Naive thymus-derived CD4-positive, alpha-beta T cell (primary cell): ENCODE measurements around the gene STK17A. TPM values are rescaled to one million over a fixed set of nuclear protein-coding genes. Genes with fewer than 3 reads are reported as not detected.

ENCODE experiments used
- ATAC-seq: fragments of 150-1000 bp; cut with Tn5 transposase; 2 replicates; pipeline ENCODE4 v1.10.0; 2021; ENCODE audit warnings: mild to moderate bottlenecking, moderate library complexity
- CTCF ChIA-PET: fragments of 350-600 bp; sonication (Branson Sonifier 250); formaldehyde crosslinking; loops from one replicate; lab custom pipeline; 2021; ENCODE audit warnings: antibody characterized with exemption; lab: Charles Lee
- POLR2A ChIA-PET: fragments of 350-600 bp; sonication (Branson Sonifier 250); formaldehyde crosslinking; loops from one replicate; lab custom pipeline; 2021; ENCODE audit warnings: antibody characterized with exemption, inconsistent platforms; lab: Charles Lee
- DNase-seq, 9 donors: peaks; one replicate each; pipeline versions ENCODE4 v3.0.0 to v3.0.0-alpha.2; 2020 to 2022; ENCODE audit warnings: mixed read lengths in 1 of 9
- H3K27ac ChIP-seq: one replicate; pipeline ENCODE4 v1.7.0; 2013; ENCODE audit warnings: mild to moderate bottlenecking, low read depth, low read length, moderate library complexity
- H3K27me3 ChIP-seq, 2 donors: one replicate each; pipeline ENCODE4 v1.7.0; 2013; ENCODE audit warnings: low read length in 2 of 2, mild to moderate bottlenecking in 2 of 2, moderate library complexity in 2 of 2; ENCODE audit not compliant: control insufficient read depth in 2 of 2, insufficient read depth in 2 of 2
- H3K36me3 ChIP-seq, 3 experiments: 1 replicate in 2 of 3; 2 replicates in 1 of 3; pipeline ENCODE4 v1.7.0; 2013; ENCODE audit warnings: low read length in 3 of 3, mild to moderate bottlenecking in 3 of 3, moderate library complexity in 1 of 3; ENCODE audit not compliant: insufficient read depth in 3 of 3, control insufficient read depth in 2 of 3
- H3K4me1 ChIP-seq, 2 donors: one replicate each; pipeline ENCODE4 v1.7.0; 2013; ENCODE audit warnings: low read length in 2 of 2, mild to moderate bottlenecking in 2 of 2, moderate library complexity in 1 of 2; ENCODE audit not compliant: control insufficient read depth in 2 of 2, insufficient read depth in 2 of 2
- H3K4me3 ChIP-seq: 2 replicates; pipeline ENCODE4 v1.7.0; 2013; ENCODE audit warnings: mild to moderate bottlenecking, low read length
- H3K9me3 ChIP-seq, 3 experiments: 1 replicate in 2 of 3; 2 replicates in 1 of 3; pipeline ENCODE4 v1.7.0; 2013; ENCODE audit warnings: low read length in 3 of 3; ENCODE audit not compliant: control insufficient read depth in 2 of 3
- H3K27ac Mint-ChIP-seq, 9 donors: one replicate each; pipeline ENCODE4 v1.8.0; 2020 to 2022; ENCODE audit warnings: mixed read lengths in 9 of 9, mild to moderate bottlenecking in 8 of 9, moderate library complexity in 5 of 9, inconsistent platforms in 2 of 9
- H3K27me3 Mint-ChIP-seq, 5 donors: one replicate each; pipeline ENCODE4 v1.8.0; 2021 to 2022; ENCODE audit warnings: mixed read lengths in 5 of 5, mild to moderate bottlenecking in 1 of 5
- H3K36me3 Mint-ChIP-seq, 5 donors: one replicate each; pipeline ENCODE4 v1.8.0; 2020 to 2022; ENCODE audit warnings: mixed read lengths in 5 of 5, mild to moderate bottlenecking in 3 of 5, inconsistent platforms in 1 of 5
- H3K4me1 Mint-ChIP-seq, 7 donors: one replicate each; pipeline ENCODE4 v1.8.0; 2020 to 2022; ENCODE audit warnings: mixed read lengths in 7 of 7, mild to moderate bottlenecking in 3 of 7, inconsistent platforms in 1 of 7
- H3K4me3 Mint-ChIP-seq, 10 donors: one replicate each; pipeline ENCODE4 v1.8.0; 2020 to 2022; ENCODE audit warnings: mild to moderate bottlenecking in 10 of 10, mixed read lengths in 10 of 10, moderate library complexity in 6 of 10, inconsistent platforms in 2 of 10
- H3K9me3 Mint-ChIP-seq, 11 donors: one replicate each; pipeline ENCODE4 v1.8.0; 2020 to 2022; ENCODE audit warnings: mixed read lengths in 11 of 11, mild to moderate bottlenecking in 4 of 11, inconsistent platforms in 1 of 11, moderate library complexity in 1 of 11
- intact Hi-C, 2 donors: fragments of 100-400 bp; cut with micrococcal nuclease; formaldehyde crosslinking; loops; one replicate each; pipeline ENCODE4 v1.15.1; 2023
- polyA plus RNA-seq, 2 donors: library from polyadenylated mRNA; unstranded; fragments of 300-500 nt; fragmentation: Illumina TruSeq; gene quantifications; one replicate each; pipeline ENCODE4 v1.2.3, GENCODE V29; 2021
- total RNA-seq, 6 experiments: library from RNA in 5 of 6; stranded (reverse) in 5 of 6; gene quantifications; 1 replicate in 5 of 6; 2 replicates in 1 of 6; pipeline ENCODE4 v1.2.3 and lab custom pipeline; 2021 to 2026

STK17A gene
- total and polyA plus RNA-seq, 7 experiments from 2014 or later, result 71.3 to 292 (median 123) TPM

DNA sequence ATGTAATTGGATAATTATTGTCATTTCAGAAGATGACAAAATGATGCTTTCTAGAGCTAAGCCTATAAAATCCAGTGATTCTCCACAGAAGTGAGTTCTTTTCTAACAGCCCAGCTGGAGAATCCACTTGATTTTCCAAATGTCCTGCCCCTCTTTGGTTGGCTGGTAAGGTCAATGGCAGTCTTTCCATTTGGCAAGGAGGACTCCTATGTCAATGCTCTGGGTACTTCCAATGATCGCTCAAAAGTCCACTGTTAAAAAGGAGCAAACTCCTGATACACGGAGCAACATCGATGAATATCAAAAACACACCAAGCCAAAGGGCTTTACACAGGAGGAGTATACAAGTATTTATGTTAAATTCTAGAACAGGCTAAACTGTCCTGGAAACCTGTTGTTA is 57.8 kb downstream of the STK17A start:
- peak overlapping the region in 7 of 9 donors; percentile 90 to 100 (median 93) for H3K27ac Mint-ChIP-seq
- ATAC-seq (no peak), DNase-seq (no peak)
- peaks cover 13 to 68% (median 58%) of the 10 kb centered on the region in 5 donors for H3K36me3 Mint-ChIP-seq
- H3K36me3 ChIP-seq, result peaks cover 0 to 33% (median 29%) of the 10 kb centered on the region in 3 experiments
- no peaks in the 10 kb centered on the region for H3K9me3 ChIP-seq
- peak overlapping the region; percentile 59 for H3K27ac ChIP-seq
- peaks cover 76 to 86% of the 10 kb centered on the region in 2 donors for H3K4me1 ChIP-seq
- H3K4me3 Mint-ChIP-seq, result peak overlapping the region in 6 of 10 donors; percentile 9 to 71 (median 24)
- H3K27me3 Mint-ChIP-seq, result no peaks in the 10 kb centered on the region
- ChIA-PET POLR2A (interaction anchor here (1.0 to 15.9 kb wide), 7 partner anchors 7 to 56 kb away, joined by 3 to 210 read pairs (median 4); no protein-coding TSS in a partner anchor), CTCF (interaction anchor here (1.3 to 4.9 kb wide), 3 partner anchors 8 to 59 kb away, joined by 4 to 32 read pairs (median 5); partner anchors contain the start of gene STK17A)
- no peak overlapping the region for H3K4me3 ChIP-seq
- H3K9me3 Mint-ChIP-seq, result peaks cover 0 to 6% (median 0%) of the 10 kb centered on the region in 11 donors
- intact Hi-C loops, result loop anchor here in 1 of 2 donors (1.0 kb wide), 1 partner anchor 8 kb away; no protein-coding TSS in a partner anchor
- peaks cover 52 to 100% (median 97%) of the 10 kb centered on the region in 7 donors for H3K4me1 Mint-ChIP-seq
- no peaks in the 10 kb centered on the region for H3K27me3 ChIP-seq

DNA sequence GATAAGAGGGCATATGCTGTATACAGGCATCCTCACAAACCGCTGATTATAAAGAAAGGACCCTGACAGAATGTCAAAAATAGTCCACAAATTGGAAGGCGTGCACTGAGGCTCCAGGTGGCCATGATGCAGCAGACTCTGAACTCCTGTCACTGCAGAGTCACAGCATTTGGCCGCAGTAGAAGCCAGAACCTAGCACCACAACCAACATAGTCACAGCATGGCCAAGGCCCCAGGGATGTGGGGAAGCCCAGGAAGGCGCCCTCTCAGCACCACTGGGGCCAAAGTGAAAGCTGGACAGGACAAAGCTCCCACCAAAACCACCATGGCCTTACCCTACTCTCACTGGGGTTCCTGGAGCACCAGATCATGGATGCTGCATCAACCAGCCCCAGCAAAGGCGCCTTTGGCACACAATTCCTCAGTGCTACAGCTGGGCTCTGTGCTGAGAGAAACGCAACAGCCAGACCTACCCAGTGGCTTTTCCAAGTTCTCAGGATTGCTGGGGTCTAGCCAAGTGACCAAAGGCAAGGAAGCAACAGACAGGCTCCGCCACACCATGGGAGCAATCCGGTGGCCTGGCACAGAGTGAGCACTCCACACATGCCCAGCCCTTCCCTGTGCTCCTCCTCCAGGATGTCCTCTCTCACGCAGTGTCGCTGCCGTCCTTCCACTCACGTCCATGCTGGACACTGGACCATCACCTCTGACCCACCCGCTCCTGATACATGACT is 60.2 kb downstream of the STK17A start:
- peaks cover 0 to 33% (median 22%) of the 10 kb centered on the region in 3 experiments for H3K36me3 ChIP-seq
- Mint-ChIP-seq H3K36me3 (peaks cover 9 to 64% (median 53%) of the 10 kb centered on the region in 5 donors), H3K27me3 (no peaks in the 10 kb centered on the region), H3K4me1 (peaks cover 60 to 100% (median 97%) of the 10 kb centered on the region in 7 donors), H3K4me3 (peak overlapping the region; percentile 4 to 91 (median 66)), H3K27ac (peak overlapping the region in 8 of 9 donors; percentile 67 to 100 (median 93)), H3K9me3 (peaks cover 0 to 6% (median 0%) of the 10 kb centered on the region in 11 donors)
- no peaks in the 10 kb centered on the region for H3K27me3 ChIP-seq
- peaks cover 79 to 86% of the 10 kb centered on the region in 2 donors for H3K4me1 ChIP-seq
- intact Hi-C loops, result no loop called here
- ATAC-seq, result peak; percentile 31
- ChIA-PET CTCF (interaction anchor here (0.6 to 1.6 kb wide), 3 partner anchors 40 to 60 kb away, joined by 3 to 5 read pairs (median 3); partner anchors contain the start of gene STK17A), POLR2A (interaction anchor here (3.4 to 12.4 kb wide), 4 partner anchors 10 to 58 kb away, joined by 12 to 210 read pairs (median 114); partner anchors contain the start of gene STK17A)
- DNase-seq, result no peak
- H3K4me3 ChIP-seq, result no peak overlapping the region
- H3K9me3 ChIP-seq, result no peaks in the 10 kb centered on the region
- peak overlapping the region; percentile 9 for H3K27ac ChIP-seq

DNA sequence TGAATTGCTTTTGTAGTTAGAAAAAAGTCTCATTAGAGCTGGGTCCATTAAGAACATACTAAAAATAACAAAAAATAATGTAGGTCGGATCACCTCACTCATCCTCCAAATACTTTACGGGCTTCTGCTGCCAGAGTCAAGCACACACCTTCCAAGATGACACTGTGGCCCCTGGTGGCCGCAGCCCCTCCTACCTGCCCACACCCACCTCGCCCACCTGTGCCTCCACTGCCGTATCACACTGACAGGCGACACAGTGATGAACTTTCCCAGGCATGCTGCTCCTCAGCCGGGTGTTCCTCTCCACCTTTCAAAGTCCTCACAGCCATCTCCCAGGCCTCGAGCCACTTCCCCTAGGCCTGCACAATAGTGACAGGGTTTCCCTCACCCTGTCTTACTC is 60.9 kb downstream of the STK17A start:
- ChIA-PET POLR2A (interaction anchor here (0.6 to 12.4 kb wide), 13 partner anchors 11 to 573 kb away, joined by 3 to 210 read pairs (median 5); partner anchors contain the start of gene STK17A), CTCF (interaction anchor here (0.6 to 1.6 kb wide), 3 partner anchors 20 to 61 kb away, joined by 3 to 5 read pairs (median 4); partner anchors contain the start of gene STK17A)
- H3K27me3 ChIP-seq, result no peaks in the 10 kb centered on the region
- H3K9me3 ChIP-seq, result no peaks in the 10 kb centered on the region
- peaks cover 79 to 84% of the 10 kb centered on the region in 2 donors for H3K4me1 ChIP-seq
- Mint-ChIP-seq H3K9me3 (peaks cover 0 to 6% (median 0%) of the 10 kb centered on the region in 11 donors), H3K4me1 (peaks cover 67 to 100% (median 99%) of the 10 kb centered on the region in 7 donors), H3K36me3 (peaks cover 7 to 63% (median 52%) of the 10 kb centered on the region in 5 donors), H3K27ac (peak overlapping the region in 8 of 9 donors; percentile 67 to 100 (median 92)), H3K4me3 (peak overlapping the region in 9 of 10 donors; percentile 59 to 91 (median 69)), H3K27me3 (no peaks in the 10 kb centered on the region)
- ATAC-seq (no peak), DNase-seq (no peak)
- no peak overlapping the region for H3K4me3 ChIP-seq
- peaks cover 0 to 33% (median 22%) of the 10 kb centered on the region in 3 experiments for H3K36me3 ChIP-seq
- intact Hi-C loops, result no loop called here
- H3K27ac ChIP-seq, result peak overlapping the region; percentile 20

DNA sequence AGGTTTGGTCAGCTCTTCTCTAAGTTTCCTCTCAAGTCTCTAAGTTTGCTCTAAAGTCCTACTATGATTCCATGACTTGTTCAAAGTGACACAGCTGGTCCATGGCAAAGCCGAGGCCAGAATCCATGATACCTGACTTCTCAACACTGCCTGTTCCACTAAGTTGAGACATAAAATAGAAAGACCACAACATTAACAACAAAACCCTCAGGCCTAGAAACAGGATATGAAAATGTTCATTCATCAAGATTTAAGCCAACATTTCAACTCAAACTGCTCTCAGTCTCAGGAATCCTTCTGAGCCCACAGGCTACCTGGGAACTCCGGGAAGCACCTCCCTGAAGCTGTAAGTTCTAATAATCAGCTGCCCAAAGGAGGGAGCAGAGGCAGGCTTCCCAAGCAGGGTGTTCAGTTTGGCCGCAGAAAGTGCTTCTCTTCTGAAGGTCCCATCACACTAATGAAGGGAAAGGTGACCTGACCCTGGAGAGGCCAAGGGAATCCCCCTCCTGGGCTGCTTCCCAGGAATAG is 62.9 kb downstream of the STK17A start:
- peak overlapping the region; percentile 73 to 91 (median 82) for H3K4me3 Mint-ChIP-seq
- Histone ChIP-seq H3K9me3 (no peaks in the 10 kb centered on the region), H3K36me3 (peaks cover 0 to 20% (median 2%) of the 10 kb centered on the region in 3 experiments), H3K4me1 (peaks cover 79 to 84% of the 10 kb centered on the region in 2 donors), H3K27ac (peak overlapping the region; percentile 80), H3K27me3 (no peaks in the 10 kb centered on the region), H3K4me3 (peak overlapping the region; percentile 22)
- H3K9me3 Mint-ChIP-seq, result peaks cover 0 to 6% (median 0%) of the 10 kb centered on the region in 11 donors
- peaks cover 75 to 98% (median 95%) of the 10 kb centered on the region in 7 donors for H3K4me1 Mint-ChIP-seq
- ChIA-PET CTCF (interaction anchor here (1.1 to 7.3 kb wide), 4 partner anchors 24 to 63 kb away, joined by 4 to 99 read pairs (median 5); partner anchors contain the start of gene STK17A), POLR2A (interaction anchor here (0.7 to 12.4 kb wide), 9 partner anchors 8 to 89 kb away, joined by 3 to 210 read pairs (median 11); partner anchors contain the start of gene STK17A)
- H3K36me3 Mint-ChIP-seq, result peaks cover 4 to 45% (median 35%) of the 10 kb centered on the region in 5 donors
- intact Hi-C loops, result loop anchor here (1.0 to 5.0 kb wide), 4 partner anchors 8 to 1763 kb away; partner anchors contain the start of genes MRPL32 (in 1 of the 2) and PSMA2 (in 1 of the 2)
- H3K27ac Mint-ChIP-seq, result peak overlapping the region in 8 of 9 donors; percentile 90 to 100 (median 98)
- no peaks in the 10 kb centered on the region for H3K27me3 Mint-ChIP-seq
- ATAC-seq (no peak), DNase-seq (no peak)

DNA sequence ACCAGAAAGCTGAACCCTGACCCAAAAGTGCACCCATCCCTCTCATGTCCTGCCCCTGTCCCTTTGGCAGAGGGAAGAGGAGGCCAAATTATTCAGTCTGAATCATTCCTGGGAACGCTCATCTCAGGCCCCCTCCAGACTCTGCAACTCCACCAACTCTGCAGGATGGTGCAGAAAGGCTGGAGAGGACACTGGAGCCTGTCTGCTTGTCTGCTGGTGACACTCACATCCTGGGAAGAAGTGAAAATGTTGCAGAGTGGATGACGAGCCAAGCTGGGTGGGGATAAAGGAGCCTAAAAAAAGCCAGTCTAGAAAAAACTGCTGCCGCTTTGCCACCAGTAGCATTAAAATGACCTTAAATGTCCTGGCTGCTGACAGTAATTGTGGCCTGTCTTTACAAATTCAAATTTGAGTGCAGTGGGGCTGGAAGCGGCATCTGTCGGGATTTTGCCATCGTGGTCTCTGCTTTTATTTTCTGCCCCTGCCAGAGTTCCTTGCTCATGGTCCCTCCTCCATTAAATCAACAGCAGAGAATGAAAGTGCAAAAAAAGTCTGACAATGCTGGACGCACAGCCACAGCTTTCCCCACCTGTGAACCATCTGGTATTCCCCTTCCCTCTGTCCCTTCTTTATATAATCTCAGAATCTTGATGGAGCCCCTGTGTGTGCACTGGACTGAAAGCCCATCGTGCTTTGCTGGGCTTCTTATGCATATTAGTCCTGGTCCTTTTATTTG is 63.9 kb downstream of the STK17A start:
- Mint-ChIP-seq H3K27me3 (no peaks in the 10 kb centered on the region), H3K4me3 (peak overlapping the region; percentile 73 to 91 (median 83)), H3K27ac (peak overlapping the region in 8 of 9 donors; percentile 90 to 100 (median 98)), H3K9me3 (peaks cover 0 to 6% (median 0%) of the 10 kb centered on the region in 11 donors), H3K36me3 (peaks cover 4 to 40% (median 31%) of the 10 kb centered on the region in 5 donors), H3K4me1 (peaks cover 78 to 98% (median 95%) of the 10 kb centered on the region in 7 donors)
- ChIA-PET POLR2A (interaction anchor here (0.7 to 12.4 kb wide), 5 partner anchors 14 to 90 kb away, joined by 3 to 210 read pairs (median 96); partner anchors contain the start of gene STK17A), CTCF (interaction anchor here (1.1 to 7.3 kb wide), 4 partner anchors 25 to 64 kb away, joined by 4 to 99 read pairs (median 6); partner anchors contain the start of gene STK17A)
- peak overlapping the region; percentile 80 for H3K27ac ChIP-seq
- intact Hi-C loops, result loop anchor here (1.0 to 5.0 kb wide), 4 partner anchors 9 to 1764 kb away; partner anchors contain the start of genes MRPL32 (in 1 of the 2) and PSMA2 (in 1 of the 2)
- peaks cover 0 to 17% (median 0%) of the 10 kb centered on the region in 3 experiments for H3K36me3 ChIP-seq
- DNase-seq (no peak), ATAC-seq (no peak)
- peaks cover 87 to 89% of the 10 kb centered on the region in 2 donors for H3K4me1 ChIP-seq
- H3K27me3 ChIP-seq, result no peaks in the 10 kb centered on the region
- H3K9me3 ChIP-seq, result no peaks in the 10 kb centered on the region
- peak overlapping the region; percentile 22 for H3K4me3 ChIP-seq
